22Rv1 (cell line): Measurements from ENCODE around the gene ERBIN.
"Not testable (repeated sequence)": the region's sequence is repeated elsewhere in the genome, so short reads cannot be mapped to it uniquely, and the experiment has no call there.

Source experiments
- H3K27ac ChIP-seq: fragments of 450-650 bp; 2 replicates; pipeline ENCODE4 v1.5.1; 2017
- CTCF ChIP-seq: fragments of 450-650 bp; IDR thresholded peaks from 2 replicates; pipeline ENCODE4 v1.5.1; 2017; ENCODE audit warnings: mild to moderate bottlenecking
- ZFX ChIP-seq: fragments of 450-650 bp; IDR thresholded peaks from 2 replicates; pipeline ENCODE4 v1.6.1; 2017; ENCODE audit warnings: antibody characterized with exemption, borderline replicate concordance

ERBIN gene

GRCh38 chr5:65946198-65946745 lies 19.9 kb downstream of the ERBIN start:
- H3K27ac ChIP-seq, result no peak overlapping the region
- TF ChIP-seq CTCF (no peak), ZFX (no peak)

GRCh38 chr5:65948115-65948747 lies 21.9 kb downstream of the ERBIN start:
- H3K27ac ChIP-seq, result no peak overlapping the region
- TF ChIP-seq CTCF (no peak), ZFX (no peak)

- TF ChIP-seq CTCF, result no peak
- TF ChIP-seq ZFX, result no peak
- no peak overlapping the region for H3K27ac ChIP-seq
Measured at GRCh38 chr5:65951330-65951729, 25.0 kb downstream of the ERBIN start.

- H3K27ac ChIP-seq, result no peak overlapping the region
- no peak for TF ChIP-seq CTCF
- no peak for TF ChIP-seq ZFX
Measured at GRCh38 chr5:65952259-65952658, 25.9 kb downstream of the ERBIN start.

GRCh38 chr5:65954200-65954599 lies 27.8 kb downstream of the ERBIN start:
- H3K27ac ChIP-seq, result no peak overlapping the region
- no peak for TF ChIP-seq ZFX
- no peak for TF ChIP-seq CTCF

GRCh38 chr5:65955746-65956145 lies 29.4 kb downstream of the ERBIN start:
- H3K27ac ChIP-seq, result no peak overlapping the region
- TF ChIP-seq CTCF (no peak), ZFX (no peak)

GRCh38 chr5:65957703-65958102 lies 31.3 kb downstream of the ERBIN start:
- not testable (repeated sequence) for H3K27ac ChIP-seq

GRCh38 chr5:65961633-65962032 lies 35.3 kb downstream of the ERBIN start:
- no peak overlapping the region for H3K27ac ChIP-seq
- TF ChIP-seq CTCF (no peak), ZFX (no peak)
